DMS53 (cell line): ENCODE data around the gene BAG5.

Experiments used
- DNase-seq: peaks from one replicate; lab custom pipeline; 2025; lab: John Stamatoyannopoulos, UW

BAG5 gene

GRCh38 chr14:103509864-103510723, 52.4 kb downstream of the BAG5 start:
- DNase-seq = no peak

DNA sequence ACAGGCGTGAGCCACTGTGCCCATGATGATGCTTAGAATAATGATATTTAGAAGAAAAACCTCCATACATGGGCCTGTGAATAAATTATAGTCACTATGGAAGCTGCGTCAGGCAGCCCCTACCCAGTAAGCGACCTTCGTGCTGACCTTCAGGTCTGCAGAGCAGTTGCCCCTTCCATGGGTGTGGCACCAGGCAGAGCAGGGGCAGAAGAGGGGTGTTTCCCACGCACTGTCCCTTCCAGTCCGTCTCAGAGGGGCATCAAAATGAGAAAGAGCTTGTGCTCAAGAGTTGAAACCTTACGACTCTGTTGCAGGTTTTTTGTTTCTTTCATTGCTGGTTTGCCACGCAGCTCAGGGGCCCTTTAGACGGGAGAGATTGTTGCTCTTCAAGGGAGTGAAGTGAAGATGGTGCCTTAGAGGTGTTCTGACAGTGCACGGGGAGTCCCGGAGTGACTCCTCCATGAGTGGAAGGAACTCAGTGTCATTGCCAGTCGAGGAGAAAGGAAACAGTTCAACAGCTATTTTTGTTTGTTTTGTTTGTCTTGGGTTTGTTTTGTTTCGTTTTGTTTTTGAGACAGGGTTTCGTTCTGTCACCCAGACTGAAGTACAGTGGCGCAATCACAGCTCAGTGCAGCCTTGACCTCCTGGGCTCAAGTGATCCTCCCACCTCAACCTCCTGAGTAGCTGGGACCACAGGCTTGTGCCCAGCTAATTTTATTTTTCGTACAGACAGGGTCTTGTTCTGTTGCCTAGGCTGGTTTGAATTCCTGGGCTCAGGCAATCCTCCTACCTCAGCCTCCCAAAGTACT, 53.7 kb downstream of the BAG5 start:
- no peak for DNase-seq

DNA sequence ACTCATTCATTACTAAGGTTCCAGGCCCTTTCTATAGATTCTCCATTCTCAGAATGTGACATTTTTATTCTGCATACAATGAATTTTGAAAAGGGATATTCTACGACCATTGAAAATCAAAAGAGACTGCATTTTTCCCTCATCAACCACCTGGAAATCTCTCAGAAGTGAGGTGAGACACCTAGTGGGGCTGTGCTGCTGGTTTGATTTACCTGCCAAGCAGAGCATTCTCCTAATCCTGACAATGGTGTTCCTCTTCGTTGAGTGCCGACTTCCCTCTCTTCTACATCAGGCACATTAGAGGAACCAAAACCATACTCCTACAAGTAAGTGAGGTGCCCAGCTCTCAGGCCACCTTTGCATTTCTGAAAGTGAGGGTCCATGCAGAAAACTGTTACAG, 54.7 kb downstream of the BAG5 start:
- no peak for DNase-seq
